H9 (cell line): ENCODE data around the gene PAOX. TPM values are rescaled to one million over a fixed set of nuclear protein-coding genes. Genes with fewer than 3 reads are reported as not detected.

ENCODE experiments used
- DNase-seq: peaks from one replicate; pipeline ENCODE4 v3.0.0-alpha.2; 2017
- H2AFZ ChIP-seq: one replicate; pipeline ENCODE4 v1.6.1; 2013; ENCODE audit warnings: mild to moderate bottlenecking, low read length, control low read depth, moderate library complexity
- H2AK5ac ChIP-seq: 2 replicates; pipeline ENCODE4 v1.6.1; 2013; ENCODE audit warnings: low read length, control low read depth, mixed read lengths; ENCODE audit not compliant: insufficient read length
- H2BK120ac ChIP-seq: one replicate; pipeline ENCODE4 v1.6.1; 2013; ENCODE audit warnings: low read depth, mild to moderate bottlenecking, low read length, control low read depth, inconsistent platforms; ENCODE audit not compliant: poor library complexity, severe bottlenecking
- H2BK12ac ChIP-seq: 2 replicates; pipeline ENCODE4 v1.6.1; 2013; ENCODE audit warnings: low read length, control low read depth, mixed read lengths, low read depth; ENCODE audit not compliant: insufficient read length
- H2BK15ac ChIP-seq: 2 replicates; pipeline ENCODE4 v1.6.1; 2013; ENCODE audit warnings: low read depth, low read length, control low read depth
- H2BK20ac ChIP-seq: one replicate; pipeline ENCODE4 v1.6.1; 2013; ENCODE audit warnings: low read depth, mild to moderate bottlenecking, low read length, control low read depth, inconsistent platforms; ENCODE audit not compliant: poor library complexity, severe bottlenecking
- H2BK5ac ChIP-seq: 2 replicates; pipeline ENCODE4 v1.6.1; 2013; ENCODE audit warnings: low read length, control low read depth, mixed read lengths; ENCODE audit not compliant: insufficient read length
- H3K14ac ChIP-seq: 2 replicates; pipeline ENCODE4 v1.6.1; 2013; ENCODE audit warnings: low read length, control low read depth; ENCODE audit not compliant: insufficient read depth
- H3K18ac ChIP-seq: 2 replicates; pipeline ENCODE4 v1.6.1; 2013; ENCODE audit warnings: low read depth, mild to moderate bottlenecking, mixed read lengths, low read length, control low read depth; ENCODE audit not compliant: insufficient read length
- H3K23ac ChIP-seq: 2 replicates; pipeline ENCODE4 v1.6.1; 2013; ENCODE audit warnings: low read length, control low read depth, mixed read lengths, low read depth; ENCODE audit not compliant: insufficient read length
- H3K23me2 ChIP-seq: 2 replicates; pipeline ENCODE4 v1.6.1; 2013; ENCODE audit warnings: low read depth, mild to moderate bottlenecking, mixed read lengths, low read length, control low read depth; ENCODE audit not compliant: insufficient read length, poor library complexity, severe bottlenecking
- H3K27ac ChIP-seq: 2 replicates; pipeline ENCODE4 v1.5.1; 2013; ENCODE audit warnings: low read length, control low read depth, mixed read lengths, low read depth; ENCODE audit not compliant: insufficient read length
- H3K27me3 ChIP-seq: 2 replicates; pipeline ENCODE4 v1.6.1; 2013; ENCODE audit warnings: low read length, control low read depth, inconsistent platforms; ENCODE audit not compliant: insufficient read depth
- H3K4ac ChIP-seq: 2 replicates; pipeline ENCODE4 v1.6.1; 2013; ENCODE audit warnings: low read depth, mild to moderate bottlenecking, control low read depth, inconsistent platforms, low read length, moderate library complexity
- H3K4me1 ChIP-seq: 2 replicates; pipeline ENCODE4 v1.6.1; 2013; ENCODE audit warnings: low read length, control low read depth, inconsistent platforms; ENCODE audit not compliant: insufficient read depth
- H3K4me2 ChIP-seq: 2 replicates; pipeline ENCODE4 v1.6.1; 2013; ENCODE audit warnings: low read length, control low read depth, mixed read lengths; ENCODE audit not compliant: insufficient read length, insufficient read depth
- H3K56ac ChIP-seq: 2 replicates; pipeline ENCODE4 v1.6.1; 2013; ENCODE audit warnings: low read depth, mild to moderate bottlenecking, mixed read lengths, low read length, control low read depth; ENCODE audit not compliant: insufficient read length
- H3K79me1 ChIP-seq: 2 replicates; pipeline ENCODE4 v1.6.1; 2013; ENCODE audit warnings: low read depth, mild to moderate bottlenecking, moderate library complexity, low read length, control low read depth, inconsistent platforms; ENCODE audit not compliant: insufficient read depth, poor library complexity, severe bottlenecking
- H3K79me2 ChIP-seq: 2 replicates; pipeline ENCODE4 v1.6.1; 2013; ENCODE audit warnings: low read length, control low read depth, inconsistent platforms; ENCODE audit not compliant: insufficient read depth
- H3K9ac ChIP-seq: 2 replicates; pipeline ENCODE4 v1.6.1; 2013; ENCODE audit warnings: low read length, control low read depth, mixed read lengths; ENCODE audit not compliant: insufficient read length; ENCODE audit errors: extremely low read depth
- H3K9me3 ChIP-seq: one replicate; pipeline ENCODE4 v1.6.1; 2013; ENCODE audit warnings: low read depth, low read length, inconsistent platforms; ENCODE audit not compliant: control insufficient read depth
- H3T11ph ChIP-seq: one replicate; pipeline ENCODE4 v1.6.1; 2013; ENCODE audit warnings: mild to moderate bottlenecking, low read length, control low read depth, inconsistent platforms
- H4K20me1 ChIP-seq: one replicate; pipeline ENCODE4 v1.6.1; 2013; ENCODE audit not compliant: control insufficient read depth, insufficient read length, insufficient read depth
- H4K5ac ChIP-seq: 2 replicates; pipeline ENCODE4 v1.6.1; 2013; ENCODE audit warnings: low read depth, mild to moderate bottlenecking, mixed read lengths, low read length, control low read depth; ENCODE audit not compliant: insufficient read length
- H4K8ac ChIP-seq: replicated peaks from 2 replicates; pipeline ENCODE4 v1.6.1; 2013; ENCODE audit warnings: low read length, control low read depth, mixed read lengths, low read depth; ENCODE audit not compliant: insufficient read length
- H4K91ac ChIP-seq: 2 replicates; pipeline ENCODE4 v1.6.1; 2013; ENCODE audit warnings: low read depth, mild to moderate bottlenecking, moderate library complexity, mixed read lengths, low read length, control low read depth; ENCODE audit not compliant: insufficient read length
- H3K27ac Mint-ChIP-seq, 3 experiments: 2 replicates in 2 of 3; 3 replicates in 1 of 3; pipeline ENCODE4 v1.8.0; 2020 to 2021; ENCODE audit warnings: mixed read lengths in 3 of 3, mild to moderate bottlenecking in 1 of 3, moderate library complexity in 1 of 3
- H3K27me3 Mint-ChIP-seq: 2 replicates; pipeline ENCODE4 v1.8.0; 2021; ENCODE audit warnings: low read depth, mild to moderate bottlenecking, moderate library complexity, mixed read lengths
- H3K36me3 Mint-ChIP-seq, 3 experiments: 2 replicates in 2 of 3; 3 replicates in 1 of 3; pipeline ENCODE4 v1.8.0; 2020 to 2021; ENCODE audit warnings: low read depth in 3 of 3, mixed read lengths in 3 of 3; ENCODE audit not compliant: insufficient read depth in 1 of 3
- H3K4me1 Mint-ChIP-seq, 2 experiments: 2 replicates each; pipeline ENCODE4 v1.8.0; 2020; ENCODE audit warnings: mixed read lengths in 2 of 2
- H3K4me3 Mint-ChIP-seq, 2 experiments: 2 replicates in 1 of 2; 3 replicates in 1 of 2; pipeline ENCODE4 v1.8.0; 2020 to 2021; ENCODE audit warnings: mild to moderate bottlenecking in 2 of 2, mixed read lengths in 2 of 2, moderate library complexity in 1 of 2
- H3K9me3 Mint-ChIP-seq, 2 experiments: 2 replicates in 1 of 2; 3 replicates in 1 of 2; pipeline ENCODE4 v1.8.0; 2020; ENCODE audit warnings: mild to moderate bottlenecking in 2 of 2, mixed read lengths in 2 of 2, moderate library complexity in 1 of 2
- CTCF ChIP-seq: fragments of 200-600 bp; sonication (generic); conservative IDR thresholded peaks from 3 replicates; pipeline ENCODE4 v1.8.0; 2021; ENCODE audit warnings: antibody characterized with exemption, mild to moderate bottlenecking
- WGBS: extraction: QIAGEN DNeasy Blood & Tissue Kit; methylation state at CpG from one replicate; pipeline ENCODE4 v1.1.7; 2013; ENCODE audit warnings: missing lambda C conversion rate, low lambda C conversion rate, mixed read lengths; ENCODE audit not compliant: insufficient read length; ENCODE audit errors: extremely low coverage; 5-methylcytosine and 5-hydroxymethylcytosine counted together
- total RNA-seq: library from RNA; stranded (reverse); gene quantifications from 2 replicates; pipeline ENCODE4 v1.2.1, GENCODE V29; 2021

The PAOX gene
- total RNA-seq, 1 experiment from 2014 or later = 5.6 TPM

GRCh38 chr10:133422223-133422806 is 43.3 kb downstream of the PAOX start:
- Histone ChIP-seq H2BK15ac (no peak overlapping the region), H3K79me2 (no peaks in the 10 kb centered on the region), H3K79me1 (no peaks in the 10 kb centered on the region), H4K91ac (no peak overlapping the region), H2BK120ac (no peak overlapping the region), H3T11ph (no peak overlapping the region), H3K4me1 (no peaks in the 10 kb centered on the region), H3K27me3 (no peaks in the 10 kb centered on the region), H2AK5ac (no peak overlapping the region), H3K27ac (no peak overlapping the region), H3K9ac (no peak overlapping the region), H2BK5ac (no peak overlapping the region), H4K20me1 (peaks cover 4% of the 10 kb centered on the region), H2BK12ac (no peak overlapping the region), H3K23ac (no peak overlapping the region), H3K4ac (no peak overlapping the region), H3K14ac (no peak overlapping the region), H2AFZ (no peak overlapping the region), H4K8ac (no peak overlapping the region), H3K23me2 (peaks cover 3% of the 10 kb centered on the region), H3K4me2 (no peak overlapping the region), H3K56ac (no peak overlapping the region), H3K9me3 (no peaks in the 10 kb centered on the region), H2BK20ac (no peak overlapping the region), H3K18ac (no peak overlapping the region), H4K5ac (no peak overlapping the region)
- WGBS = no CpG with 5 or more reads among the region's 16 CpGs
- peaks cover 3 to 17% (median 10%) of the 10 kb centered on the region in 3 experiments; a peak in 5 of 7 replicates for H3K36me3 Mint-ChIP-seq
- no peak for TF ChIP-seq CTCF
- H3K9me3 Mint-ChIP-seq = no peaks in the 10 kb centered on the region
- H3K4me3 Mint-ChIP-seq = peak overlapping the region in 1 of 2 experiments; percentile 40; a peak in 1 of 5 replicates
- no peak overlapping the region for H3K27ac Mint-ChIP-seq
- no peaks in the 10 kb centered on the region for H3K4me1 Mint-ChIP-seq
- peak; percentile 27 for DNase-seq
- H3K27me3 Mint-ChIP-seq = peaks cover 11% of the 10 kb centered on the region
